Stomach (tissue), 4 donors: ENCODE results near the gene MGME1.

Source experiments
- CTCF ChIP-seq, 7 experiments: fragments of 450-650 bp in 4 of 7; fragments of 200-600 bp in 3 of 7; sonication (generic) in 3 of 7; IDR thresholded peaks; one replicate each; pipeline ENCODE4 v1.5.1; 2016 to 2019; ENCODE audit warnings: antibody characterized with exemption in 7 of 7, control low read depth in 2 of 7, mild to moderate bottlenecking in 1 of 7
- POLR2A ChIP-seq, 4 donors: fragments of 450-650 bp; IDR thresholded peaks; one replicate each; pipeline ENCODE4 v1.6.1; 2016; ENCODE audit warnings: antibody characterized with exemption in 4 of 4, control low read depth in 2 of 4, mild to moderate bottlenecking in 1 of 4, moderate library complexity in 1 of 4
- POLR2AphosphoS5 ChIP-seq, 3 donors: sonication (generic); formaldehyde crosslinking; IDR thresholded peaks; one replicate each; pipeline ENCODE4 v1.6.1; 2016; ENCODE audit warnings: antibody characterized with exemption in 3 of 3

DNA sequence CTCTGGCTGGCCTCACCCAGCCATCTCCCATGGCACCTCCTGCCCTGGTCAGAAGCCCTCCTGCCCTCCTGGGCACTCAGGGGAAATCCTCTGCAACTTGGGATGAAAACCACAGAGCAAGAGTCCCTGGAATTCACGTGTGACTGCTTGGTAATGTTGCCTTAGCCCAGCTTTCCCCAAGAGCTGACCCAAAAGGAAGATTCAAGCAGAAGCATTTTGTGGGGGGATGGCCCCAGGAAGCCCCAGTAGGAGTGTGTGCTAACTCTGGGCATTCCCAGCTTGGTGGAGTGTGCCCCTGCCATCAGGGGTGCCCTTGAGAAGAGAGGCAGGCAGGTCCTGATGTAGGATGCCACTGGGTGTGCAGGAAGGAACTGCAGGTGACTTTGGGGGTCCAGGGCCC, 35.7 kb upstream of the MGME1 start:
- TF ChIP-seq POLR2A (IDR thresholded peaks at IDR 0.05) (no peak), CTCF (IDR thresholded peaks at IDR 0.05) (no peak), POLR2AphosphoS5 (IDR thresholded peaks at IDR 0.05) (no peak)
